Endothelial cell of umbilical vein (primary cell): ENCODE measurements around the gene OBP2B. TPM values are rescaled to one million over a fixed set of nuclear protein-coding genes. Genes with fewer than 3 reads are reported as not detected.

Experiments
- BruUV-seq: library from RNA; stranded (reverse); fragments of 400-500 nt; replicated peaks from 2 replicates; lab custom pipeline; 2021; lab: Mats Ljungman, UMichigan
- CTCF ChIA-PET: fragments of 300-600, 350-600 bp; sonication (Branson Sonifier 250); formaldehyde crosslinking; loops from one replicate; lab custom pipeline; 2021; ENCODE audit warnings: antibody characterized with exemption, inconsistent platforms; lab: Charles Lee
- POLR2A ChIA-PET: fragments of 300-600, 350-600 bp; sonication (Branson Sonifier 250); formaldehyde crosslinking; loops from one replicate; lab custom pipeline; 2021; ENCODE audit warnings: antibody characterized with exemption, inconsistent platforms; lab: Charles Lee
- DNase-seq: peaks from one replicate; pipeline ENCODE4 v3.0.0-alpha.2; 2011; ENCODE audit warnings: low read depth, low spot score
- FAIRE-seq: peaks from 2 replicates; lab custom pipeline; 2011; peaks lifted over from hg19 to GRCh38; lab: Jason Lieb, UNC
- H2AFZ ChIP-seq: 2 replicates; pipeline ENCODE4 v1.6.0; 2012; ENCODE audit warnings: low read depth, low read length, control low read depth, inconsistent platforms
- H3K27ac ChIP-seq: 2 replicates; pipeline ENCODE4 v1.5.1; 2011; ENCODE audit warnings: low read depth, mild to moderate bottlenecking, control low read depth, low read length, moderate library complexity; ENCODE audit not compliant: insufficient read depth
- H3K27me3 ChIP-seq, 2 experiments: 2 replicates each; pipeline versions ENCODE4 v1.6.0 to v1.6.1; 2011; ENCODE audit warnings: low read length in 2 of 2, mixed read lengths in 1 of 2; ENCODE audit not compliant: control insufficient read depth in 2 of 2, insufficient read depth in 2 of 2
- H3K36me3 ChIP-seq, 2 experiments: 2 replicates in 1 of 2; 3 replicates in 1 of 2; pipeline ENCODE4 v1.5.1; 2011; ENCODE audit warnings: low read length in 2 of 2, mild to moderate bottlenecking in 1 of 2, moderate library complexity in 1 of 2; ENCODE audit not compliant: control insufficient read depth in 2 of 2, insufficient read depth in 2 of 2; ENCODE audit errors: extremely low read depth in 1 of 2
- H3K4me1 ChIP-seq: 3 replicates; pipeline ENCODE4 v1.5.1; 2011; ENCODE audit warnings: mild to moderate bottlenecking, low read length; ENCODE audit not compliant: control insufficient read depth, insufficient read depth; ENCODE audit errors: extremely low read depth
- H3K4me2 ChIP-seq: 2 replicates; pipeline ENCODE4 v1.6.1; 2011; ENCODE audit warnings: low read length, control low read depth, mixed read lengths; ENCODE audit not compliant: insufficient read depth
- H3K4me3 ChIP-seq, 3 experiments: fragments of 200-600 bp in 1 of 3; sonication (generic), shearing (Covaris generic) in 1 of 3; replicated peaks in 1 of 3; 2 replicates each; pipeline ENCODE4 v1.5.1; 2011 to 2016; ENCODE audit warnings: control low read depth in 3 of 3, low read length in 3 of 3, mild to moderate bottlenecking in 2 of 3, inconsistent platforms in 1 of 3, low read depth in 1 of 3, moderate library complexity in 1 of 3; ENCODE audit not compliant: insufficient read depth in 1 of 3
- H3K79me2 ChIP-seq: 2 replicates; pipeline ENCODE4 v1.6.0; 2012; ENCODE audit warnings: low read length, inconsistent platforms; ENCODE audit not compliant: control insufficient read depth, insufficient read depth
- H3K9ac ChIP-seq: replicated peaks from 2 replicates; pipeline ENCODE3; 2011; ENCODE audit warnings: low read length, control low read depth; ENCODE audit not compliant: insufficient read depth; ENCODE audit errors: extremely low read depth
- H3K9me1 ChIP-seq: replicated peaks from 3 replicates; pipeline ENCODE4 v1.6.0; 2011; ENCODE audit warnings: mild to moderate bottlenecking, low read length; ENCODE audit not compliant: control insufficient read depth, insufficient read depth; ENCODE audit errors: extremely low read depth
- H3K9me3 ChIP-seq: replicated peaks from 2 replicates; pipeline ENCODE4 v1.5.1; 2012; ENCODE audit warnings: low read length, inconsistent platforms; ENCODE audit not compliant: control insufficient read depth, insufficient read depth
- H4K20me1 ChIP-seq: replicated peaks from 2 replicates; pipeline ENCODE3; 2011; ENCODE audit warnings: mild to moderate bottlenecking, low read length; ENCODE audit not compliant: control insufficient read depth, insufficient read depth; ENCODE audit errors: extremely low read depth
- EZH2 ChIP-seq: IDR thresholded peaks from 2 replicates; pipeline ENCODE4 v1.6.1; 2012; ENCODE audit warnings: borderline replicate concordance, low read depth, mild to moderate bottlenecking, moderate library complexity, low read length, inconsistent platforms; ENCODE audit not compliant: severe bottlenecking
- GATA2 ChIP-seq: IDR thresholded peaks from 2 replicates; pipeline ENCODE4 v1.7.0; 2011; ENCODE audit warnings: low read depth, mild to moderate bottlenecking, moderate library complexity, mixed read lengths, low read length; ENCODE audit not compliant: insufficient read length, insufficient read depth
- JUN ChIP-seq: IDR thresholded peaks from 2 replicates; pipeline ENCODE4 v1.6.1; 2011; ENCODE audit warnings: borderline replicate concordance, low read depth; ENCODE audit not compliant: insufficient read length, insufficient read depth
- POLR2AphosphoS5 ChIP-seq: IDR thresholded peaks from 2 replicates; pipeline ENCODE4 v1.6.1; 2012; ENCODE audit warnings: low read depth, mild to moderate bottlenecking, control low read depth, low read length, moderate library complexity; ENCODE audit not compliant: insufficient read depth
- dilution Hi-C: fragments of 300-500 bp; cut with MboI; formaldehyde crosslinking; loops from one replicate; pipeline ENCODE4 v1.15.0; 2019; ENCODE audit warnings: low sequenced_read_pairs; ENCODE audit not compliant: extremely low pct_ligation_motif_present
- intact Hi-C: fragments of 100-400 bp; cut with micrococcal nuclease; formaldehyde crosslinking; loops from one replicate; pipeline ENCODE4 v1.10.0; 2022
- polyA plus RNA-seq, 4 experiments: library from polyadenylated mRNA; depleted of rRNA in 3 of 4; stranded (reverse) in 3 of 4; unstranded in 1 of 4; fragments of >200 nt; gene quantifications; 2 replicates each; pipeline versions ENCODE4 v1.2.1 to v1.2.3, GENCODE V29; 2011 to 2012; ENCODE audit warnings: missing spikeins in 1 of 4
- total RNA-seq: library from RNA; stranded (reverse); gene quantifications from 2 replicates; pipeline ENCODE4 v1.2.3, GENCODE V29; 2021
- TF ChIP-seq, protein P1 (sequence below): IDR thresholded peaks from 2 replicates; pipeline ENCODE4 v1.6.1; 2011; ENCODE audit not compliant: insufficient read depth, insufficient read length

The OBP2B gene
- total and polyA plus RNA-seq, 2 donors (not counting 3 experiments of a cell fraction or from before 2014, with no cell fraction given): not detected

DNA sequence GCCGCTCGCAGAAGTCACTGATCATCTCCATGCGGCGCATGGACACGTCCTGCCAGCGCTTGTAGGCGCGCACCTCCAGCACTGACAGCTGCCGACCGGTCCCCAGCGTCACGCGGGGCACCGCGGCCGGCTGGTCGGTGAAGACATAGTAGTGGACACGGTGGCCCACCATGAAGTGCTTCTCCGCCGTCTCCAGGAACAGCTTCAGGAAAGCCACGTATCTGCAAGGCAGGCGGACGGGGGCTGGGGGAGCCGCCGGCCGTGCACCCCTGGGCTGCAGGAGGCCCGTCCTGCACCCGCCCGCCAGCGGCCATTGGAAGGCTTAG lies 47.0 kb upstream of the OBP2B start:
- Histone ChIP-seq H3K27ac (no peak overlapping the region), H3K4me2 (no peak overlapping the region), H3K4me1 (no peaks in the 10 kb centered on the region), H3K36me3 (no peaks in the 10 kb centered on the region), H3K27me3 (no peaks in the 10 kb centered on the region), H3K4me3 (no peak overlapping the region), H3K9ac (no peak overlapping the region), H4K20me1 (no peaks in the 10 kb centered on the region), H3K9me1 (no peaks in the 10 kb centered on the region), H3K9me3 (no peaks in the 10 kb centered on the region), H3K79me2 (no peaks in the 10 kb centered on the region), H2AFZ (no peak overlapping the region)
- ChIA-PET CTCF (interaction anchor here (2.1 to 3.1 kb wide), 2 partner anchors 18 to 70 kb away, joined by 9 to 14 read pairs; no protein-coding TSS in a partner anchor), POLR2A (no interaction called here)
- DNase-seq: no peak
- intact Hi-C loops (no loop called here), dilution Hi-C loops (no loop called here)
- no peak for TF ChIP-seq GATA2
- TF ChIP-seq, protein P1, sequence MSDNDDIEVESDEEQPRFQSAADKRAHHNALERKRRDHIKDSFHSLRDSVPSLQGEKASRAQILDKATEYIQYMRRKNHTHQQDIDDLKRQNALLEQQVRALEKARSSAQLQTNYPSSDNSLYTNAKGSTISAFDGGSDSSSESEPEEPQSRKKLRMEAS: no peak
- FAIRE-seq: no peak
- BruUV-seq: no TSS peak

DNA sequence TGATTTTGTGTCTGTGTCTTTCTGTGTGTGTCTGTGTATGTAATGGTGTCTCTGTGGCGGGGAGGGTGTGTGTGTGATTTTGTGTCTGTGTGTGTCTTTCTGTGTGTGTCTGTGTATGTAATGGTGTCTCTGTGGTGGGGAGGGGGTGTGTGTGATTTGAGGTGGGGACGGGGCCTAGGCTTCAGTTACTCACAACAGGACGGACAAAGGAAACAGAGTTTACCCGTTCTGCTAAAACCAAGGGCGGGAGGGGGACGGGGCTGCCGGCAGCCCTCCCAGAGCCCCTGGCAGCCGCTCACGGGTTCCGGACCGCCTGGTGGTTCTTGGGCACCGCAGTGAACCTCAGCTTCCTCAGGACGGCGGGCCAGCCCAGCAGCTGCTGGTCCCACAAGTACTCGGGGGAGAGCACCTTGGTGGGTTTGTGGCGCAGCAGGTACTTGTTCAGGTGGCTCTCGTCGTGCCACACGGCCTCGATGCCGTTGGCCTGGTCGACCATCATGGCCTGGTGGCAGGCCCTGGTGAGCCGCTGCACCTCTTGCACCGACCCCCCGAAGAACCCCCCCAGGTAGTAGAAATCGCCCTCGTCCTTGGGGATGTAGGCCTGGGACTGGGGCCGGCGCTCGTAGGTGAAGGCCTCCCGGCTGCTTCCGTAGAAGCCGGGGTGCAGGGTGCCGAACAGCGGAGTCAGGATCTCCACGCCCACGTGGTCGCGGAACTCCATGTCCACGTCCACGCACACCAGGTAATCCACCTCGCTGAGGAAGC lies 46.5 kb upstream of the OBP2B start:
- Histone ChIP-seq H3K9ac (no peak overlapping the region), H3K9me1 (no peaks in the 10 kb centered on the region), H3K36me3 (no peaks in the 10 kb centered on the region), H3K4me2 (no peak overlapping the region), H3K27me3 (no peaks in the 10 kb centered on the region), H3K9me3 (no peaks in the 10 kb centered on the region), H3K27ac (no peak overlapping the region), H4K20me1 (no peaks in the 10 kb centered on the region), H3K79me2 (no peaks in the 10 kb centered on the region), H2AFZ (no peak overlapping the region), H3K4me1 (no peaks in the 10 kb centered on the region), H3K4me3 (no peak overlapping the region)
- intact Hi-C loops (no loop called here), dilution Hi-C loops (no loop called here)
- TF ChIP-seq JUN (no peak), POLR2AphosphoS5 (no peak), EZH2 (no peak)
- TF ChIP-seq, protein P1: no peak
- DNase-seq (no peak), FAIRE-seq (no peak)
- CTCF ChIA-PET: no interaction called here
- no TSS peak for BruUV-seq
- POLR2A ChIA-PET: no interaction called here
